GM19025 (cell line): ENCODE results near the gene THOC6.

ENCODE experiments used
- ATAC-seq: cut with Tn5 transposase; IDR thresholded peaks from one replicate; pipeline ENCODE4 v1.9.1; 2021; ENCODE audit warnings: mild to moderate bottlenecking, low read depth, moderate library complexity; ENCODE audit not compliant: unreplicated experiment

Gene THOC6

GRCh38 chr16:3023669-3024478, at the start of gene THOC6, which contains the start of gene HCFC1R1:
THOC6 (plus strand) TSS chr16:3024035; CDS start chr16:3024327, 292 bp downstream.
HCFC1R1 (minus strand) TSS chr16:3023942; CDS start chr16:3023941, 1 bp downstream.
- peak; percentile 69 for ATAC-seq

- no peak for ATAC-seq
These were observed 49.3 kb upstream of the THOC6 start for GRCh38 chr16:2974319-2975056.

- ATAC-seq = no peak
These were observed 48.6 kb upstream of the THOC6 start for GRCh38 chr16:2975161-2975795.

- ATAC-seq = no peak
These were observed 47.6 kb upstream of the THOC6 start for GRCh38 chr16:2976201-2976600.

- no peak for ATAC-seq
These were observed 47.2 kb upstream of the THOC6 start for GRCh38 chr16:2976673-2977072.

GRCh38 chr16:2977440-2977839, 46.4 kb upstream of the THOC6 start:
- ATAC-seq = no peak

- no peak for ATAC-seq
These were observed 44.1 kb upstream of the THOC6 start for GRCh38 chr16:2979669-2980226.

- peak; percentile 75 for ATAC-seq
These were observed 43.3 kb upstream of the THOC6 start, which contains the start of gene PKMYT1 for GRCh38 chr16:2980227-2981176. PKMYT1 (minus strand) TSS chr16:2980446; CDS start chr16:2979657, 789 bp downstream.

GRCh38 chr16:2981177-2981898, 42.5 kb upstream of the THOC6 start:
- no peak for ATAC-seq

GRCh38 chr16:2981899-2982250, 42.0 kb upstream of the THOC6 start:
- no peak for ATAC-seq

GRCh38 chr16:2982402-2982801, 41.4 kb upstream of the THOC6 start:
- no peak for ATAC-seq

GRCh38 chr16:2983706-2984136, 40.1 kb upstream of the THOC6 start:
- ATAC-seq = peak; percentile 32

- no peak for ATAC-seq
These were observed 38.4 kb upstream of the THOC6 start for GRCh38 chr16:2985462-2985861.

GRCh38 chr16:2985893-2986355, 37.9 kb upstream of the THOC6 start:
- ATAC-seq = no peak

GRCh38 chr16:2986623-2987188, 37.1 kb upstream of the THOC6 start:
- no peak for ATAC-seq

- ATAC-seq = no peak
These were observed 36.5 kb upstream of the THOC6 start for GRCh38 chr16:2987286-2987685.

GRCh38 chr16:2987833-2988232, 36.0 kb upstream of the THOC6 start:
- ATAC-seq = no peak

GRCh38 chr16:2988590-2989099, 35.2 kb upstream of the THOC6 start:
- no peak for ATAC-seq
